Activated CD4-positive, CD25-positive, alpha-beta regulatory T cell (primary cell): ENCODE data around the gene RUFY2.
"Not testable (repeated sequence)": the region's sequence is repeated elsewhere in the genome, so short reads cannot be mapped to it uniquely, and the experiment has no call there.

ENCODE experiments used
- DNase-seq, 4 experiments: peaks; one replicate each; lab custom pipeline; 2025; lab: John Stamatoyannopoulos, UW

Gene RUFY2

GRCh38 chr10:68327889-68328786 is 78.9 kb downstream of the RUFY2 start:
- DNase-seq = no peak

GRCh38 chr10:68324396-68324795 is 82.7 kb downstream of the RUFY2 start:
- DNase-seq = not testable (repeated sequence)

DNA sequence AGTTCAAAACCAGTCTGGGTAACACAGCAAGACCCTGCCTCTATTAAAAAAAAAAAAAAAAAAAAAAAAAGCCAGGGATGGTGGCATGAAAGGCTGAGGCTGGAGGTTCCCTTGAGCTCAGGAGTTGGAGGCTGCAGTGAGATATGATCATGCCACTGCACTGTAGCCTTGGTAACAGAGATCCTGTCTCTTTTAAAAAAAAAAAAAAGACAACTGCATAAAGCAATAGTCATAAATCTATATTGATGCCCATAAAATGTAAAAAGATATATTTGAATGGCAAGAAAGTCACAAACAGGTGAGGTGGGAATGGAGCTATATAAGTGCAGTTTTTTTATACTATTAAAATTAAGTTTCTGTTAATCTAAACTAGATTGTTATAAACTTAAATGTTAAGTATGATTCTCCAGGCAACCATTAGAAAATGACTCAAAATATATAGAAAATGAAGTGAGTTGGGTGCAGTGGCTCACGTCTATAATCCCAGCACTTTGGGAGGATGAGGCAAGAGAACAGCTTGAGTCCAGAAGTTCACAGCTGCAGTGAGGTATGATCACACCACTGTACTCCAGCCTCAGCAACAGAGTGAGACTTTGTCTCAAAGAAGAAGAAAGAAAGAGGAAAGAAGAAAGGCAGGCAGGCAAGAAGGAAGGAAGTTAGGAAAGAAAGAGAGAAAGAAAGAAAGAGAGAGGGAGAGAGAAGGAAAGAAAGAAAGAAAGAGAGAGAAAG is 88.6 kb downstream of the RUFY2 start:
- no peak for DNase-seq

- DNase-seq = no peak
Measured at GRCh38 chr10:68315582-68315981, 91.5 kb downstream of the RUFY2 start.

DNA sequence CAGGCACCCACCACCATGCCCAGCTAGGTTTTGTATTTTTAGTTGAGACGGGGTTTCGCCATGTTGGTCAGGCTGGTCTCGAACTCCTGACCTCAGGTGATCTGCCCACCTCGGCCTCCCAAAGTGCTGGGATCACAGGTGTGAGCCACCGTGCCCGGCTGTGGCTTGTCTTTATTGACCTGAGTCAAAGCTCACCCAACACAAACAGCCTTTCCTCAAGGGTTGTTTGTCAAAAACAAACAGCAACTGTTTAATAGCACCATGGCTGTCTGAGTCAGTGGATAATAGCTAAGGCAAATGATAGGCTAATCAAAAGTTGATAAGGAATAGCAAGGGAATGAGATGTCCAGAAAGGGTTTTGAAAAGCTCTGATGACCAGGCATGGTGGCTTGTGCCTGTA is 92.1 kb downstream of the RUFY2 start:
- DNase-seq = not testable (repeated sequence)

GRCh38 chr10:68310531-68310930 is 96.5 kb downstream of the RUFY2 start:
- no peak for DNase-seq

DNA sequence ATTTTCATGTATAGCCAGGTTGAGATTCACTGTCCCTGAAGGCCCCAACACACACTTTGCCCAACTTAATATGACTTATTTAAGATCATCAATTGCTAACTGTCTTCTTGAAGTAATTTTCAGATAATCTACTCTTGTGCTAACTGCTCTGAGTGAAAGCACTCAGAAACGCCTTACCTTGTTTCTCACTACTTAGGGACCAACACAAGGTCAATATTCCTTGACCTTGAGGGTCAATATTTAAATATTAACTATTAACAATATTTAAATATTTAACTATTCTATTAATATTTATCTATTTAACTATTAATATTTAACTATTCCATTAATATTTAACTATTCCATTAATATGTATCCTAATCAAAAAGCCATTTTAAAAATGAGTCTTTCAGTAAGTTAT is 101.2 kb downstream of the RUFY2 start:
- DNase-seq = no peak

DNA sequence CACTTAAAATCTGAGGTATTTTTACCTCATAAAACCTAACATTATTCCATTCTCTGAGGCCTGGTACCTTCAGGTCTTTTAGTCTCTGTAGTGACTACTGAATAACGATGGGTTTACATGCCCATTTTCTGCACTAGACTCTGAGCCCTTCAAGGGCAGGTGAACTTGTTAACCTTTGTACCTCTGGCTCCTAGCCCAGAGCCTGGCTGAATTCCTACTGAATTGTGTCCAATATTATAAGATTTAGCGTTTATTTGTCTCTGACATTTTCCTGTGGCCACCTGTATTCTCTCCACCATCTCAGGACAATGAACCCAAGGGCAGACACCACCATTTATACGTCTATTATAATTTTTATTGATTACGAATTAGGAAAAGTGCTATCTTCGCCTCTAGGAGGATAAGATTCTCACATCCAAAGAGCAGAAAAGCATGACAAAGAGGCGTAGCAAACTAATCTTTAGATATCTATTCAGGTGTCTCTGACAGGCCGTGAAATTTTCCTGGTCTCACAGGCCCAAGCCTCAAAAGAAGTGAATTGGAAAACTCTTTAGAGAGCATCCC is 103.1 kb downstream of the RUFY2 start:
- DNase-seq = no peak

DNA sequence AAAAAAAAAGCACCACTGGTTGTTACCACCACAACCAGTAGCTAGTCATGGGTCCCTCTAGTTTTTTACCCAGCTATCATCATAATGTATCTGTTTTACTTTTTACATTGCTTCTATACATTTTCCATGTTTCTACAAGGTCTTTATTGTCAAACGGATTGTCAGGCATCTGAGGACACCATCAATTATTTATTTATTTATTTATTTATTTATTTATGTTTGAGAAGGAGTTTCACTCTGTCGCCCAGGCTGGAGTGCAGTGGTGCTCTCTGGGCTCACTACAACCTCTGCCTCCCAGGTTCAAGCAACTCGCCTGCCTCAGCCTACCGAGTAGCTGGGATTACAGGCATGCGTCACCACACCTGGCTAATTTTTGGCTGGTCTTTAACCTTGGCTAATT is 104.2 kb downstream of the RUFY2 start:
- no peak for DNase-seq

GRCh38 chr10:68302503-68302823 is 104.6 kb downstream of the RUFY2 start:
- DNase-seq = no peak

GRCh38 chr10:68301790-68302502 is 105.1 kb downstream of the RUFY2 start:
- DNase-seq = no peak

- no peak for DNase-seq
Measured at GRCh38 chr10:68301301-68301700, 105.8 kb downstream of the RUFY2 start.

GRCh38 chr10:68296843-68297663 is 110.0 kb downstream of the RUFY2 start:
- DNase-seq = no peak
